ENCODE data around the gene MFSD6.

Gene MFSD6

DNA sequence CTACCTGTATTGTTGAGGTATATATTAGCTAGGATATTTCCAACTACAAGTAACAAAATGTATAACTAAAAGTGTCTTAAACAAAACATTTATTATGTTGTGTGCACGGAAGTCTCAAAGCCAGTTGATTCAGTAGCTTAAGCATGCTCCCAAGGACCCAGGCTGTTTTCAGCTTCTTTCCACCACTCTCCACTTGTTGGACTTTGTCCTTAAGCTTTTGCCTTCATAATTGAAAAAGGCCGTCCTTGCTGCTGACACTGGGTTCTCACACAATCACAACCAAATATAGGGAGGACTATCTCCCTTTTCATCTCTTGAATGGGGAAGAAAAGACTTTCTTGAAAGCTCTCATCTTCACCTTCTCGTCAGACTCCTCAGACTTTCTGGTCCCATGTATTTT, 138.6 kb downstream of the MFSD6 start (continued):
- TF ChIP-seq ZNF624 (tag by site-specific recombination; IDR thresholded peaks at IDR 0.05) (no peak), ZNF24 (tag by site-specific recombination; IDR thresholded peaks at IDR 0.05) (no peak), SP7 (tag by site-specific recombination; IDR thresholded peaks at IDR 0.05) (no peak), ZNF133 (tag by site-specific recombination; IDR thresholded peaks at IDR 0.05) (no peak)
- TF ChIP-seq, protein P1, sequence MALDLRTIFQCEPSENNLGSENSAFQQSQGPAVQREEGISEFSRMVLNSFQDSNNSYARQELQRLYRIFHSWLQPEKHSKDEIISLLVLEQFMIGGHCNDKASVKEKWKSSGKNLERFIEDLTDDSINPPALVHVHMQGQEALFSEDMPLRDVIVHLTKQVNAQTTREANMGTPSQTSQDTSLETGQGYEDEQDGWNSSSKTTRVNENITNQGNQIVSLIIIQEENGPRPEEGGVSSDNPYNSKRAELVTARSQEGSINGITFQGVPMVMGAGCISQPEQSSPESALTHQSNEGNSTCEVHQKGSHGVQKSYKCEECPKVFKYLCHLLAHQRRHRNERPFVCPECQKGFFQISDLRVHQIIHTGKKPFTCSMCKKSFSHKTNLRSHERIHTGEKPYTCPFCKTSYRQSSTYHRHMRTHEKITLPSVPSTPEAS (tag by site-specific recombination; IDR thresholded peaks at IDR 0.05): no peak
- TF ChIP-seq, protein P2, sequence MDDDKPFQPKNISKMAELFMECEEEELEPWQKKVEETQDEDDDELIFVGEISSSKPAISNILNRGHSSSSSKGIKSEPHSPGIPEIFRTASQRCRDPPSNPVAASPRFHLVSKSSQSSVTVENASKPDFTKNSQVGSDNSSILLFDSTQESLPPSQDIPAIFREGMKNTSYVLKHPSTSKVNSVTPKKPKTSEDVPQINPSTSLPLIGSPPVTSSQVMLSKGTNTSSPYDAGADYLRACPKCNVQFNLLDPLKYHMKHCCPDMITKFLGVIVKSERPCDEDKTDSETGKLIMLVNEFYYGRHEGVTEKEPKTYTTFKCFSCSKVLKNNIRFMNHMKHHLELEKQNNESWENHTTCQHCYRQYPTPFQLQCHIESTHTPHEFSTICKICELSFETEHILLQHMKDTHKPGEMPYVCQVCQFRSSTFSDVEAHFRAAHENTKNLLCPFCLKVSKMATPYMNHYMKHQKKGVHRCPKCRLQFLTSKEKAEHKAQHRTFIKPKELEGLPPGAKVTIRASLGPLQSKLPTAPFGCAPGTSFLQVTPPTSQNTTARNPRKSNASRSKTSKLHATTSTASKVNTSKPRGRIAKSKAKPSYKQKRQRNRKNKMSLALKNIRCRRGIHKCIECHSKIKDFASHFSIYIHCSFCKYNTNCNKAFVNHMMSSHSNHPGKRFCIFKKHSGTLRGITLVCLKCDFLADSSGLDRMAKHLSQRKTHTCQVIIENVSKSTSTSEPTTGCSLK (tag by site-specific recombination; IDR thresholded peaks at IDR 0.05): no peak

DNA sequence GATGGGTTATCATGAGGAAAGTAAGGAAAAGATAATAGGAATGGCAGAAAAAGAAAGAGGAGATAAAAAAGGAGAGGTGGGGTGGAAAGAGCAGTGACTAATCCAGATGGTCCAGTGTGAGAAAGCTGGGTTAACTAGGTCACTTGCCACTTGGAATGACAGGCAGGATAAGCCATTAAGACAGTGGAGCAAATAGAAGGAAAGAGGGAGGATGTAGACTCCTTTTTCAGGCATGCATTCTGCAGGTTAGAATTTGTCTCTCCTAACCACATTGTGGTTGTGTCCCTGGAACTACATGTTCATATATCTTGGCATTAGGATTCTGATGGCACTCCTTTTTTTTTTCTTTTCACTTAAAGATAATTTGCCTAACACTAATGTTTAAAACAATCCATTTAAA, 139.7 kb downstream of the MFSD6 start:
- TF ChIP-seq KLF1 (tag by site-specific recombination; IDR thresholded peaks at IDR 0.05) (0 out of 2 replicates have a peak, but pooled peaks have one; percentile 26), HOXC10 (CRISPR knock-in tag; IDR thresholded peaks at IDR 0.05) (no peak)
- no peaks in the 10 kb centered on the region for H3K4me1 ChIP-seq (ENCODE audit: control insufficient read depth, insufficient read depth, low read length)
- no peak overlapping the region for H3K4me3 ChIP-seq (ENCODE audit: low read depth, low read length)
- no peak overlapping the region for H3K27ac ChIP-seq (ENCODE audit: extremely low read depth, low read depth, low read length)
- ChIA-PET POLR2A (no interaction called here), CTCF (no interaction called here)
- no peaks in the 10 kb centered on the region for H3K9me3 ChIP-seq (ENCODE audit: control insufficient read depth, insufficient read depth, low read depth, low read length)
- no peaks in the 10 kb centered on the region for H3K36me3 ChIP-seq (ENCODE audit: control insufficient read depth in 2 of 2, insufficient read depth in 1 of 2, low read length in 2 of 2)

DNA sequence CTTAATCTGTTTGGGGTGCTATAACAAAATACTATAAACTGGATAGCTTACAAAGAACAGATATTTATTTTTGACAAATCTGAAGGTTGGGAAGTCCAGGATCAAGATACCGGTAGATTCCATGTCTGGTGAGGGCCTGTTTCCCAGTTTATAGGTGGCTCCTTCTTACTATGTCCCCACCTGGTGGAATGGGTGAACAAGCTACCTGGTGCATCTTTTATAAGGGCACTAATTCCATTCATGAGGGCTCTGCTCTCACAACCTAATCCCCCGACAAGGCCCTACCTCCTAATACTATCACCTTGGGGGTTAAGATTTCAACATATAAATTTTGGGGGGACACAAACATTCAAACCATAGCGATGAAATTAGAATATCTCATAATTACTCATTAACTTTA, 142.0 kb downstream of the MFSD6 start:
- no peaks in the 10 kb centered on the region for H3K4me1 ChIP-seq (ENCODE audit: control insufficient read depth, insufficient read depth, low read length)
- ChIA-PET POLR2A (no interaction called here), CTCF (interaction anchor here (0.6 to 1.0 kb wide), 2 partner anchors 11 to 15 kb away, joined by 3 to 4 read pairs; no protein-coding TSS in a partner anchor)
- H3K27ac ChIP-seq (ENCODE audit: extremely low read depth, low read depth, low read length): no peak overlapping the region
- no peaks in the 10 kb centered on the region for H3K36me3 ChIP-seq (ENCODE audit: control insufficient read depth in 2 of 2, insufficient read depth in 1 of 2, low read length in 2 of 2)
- no peak overlapping the region for H3K4me3 ChIP-seq (ENCODE audit: low read depth, low read length)
- H3K9me3 ChIP-seq (ENCODE audit: control insufficient read depth, insufficient read depth, low read depth, low read length): no peaks in the 10 kb centered on the region
- TF ChIP-seq RBAK (tag by site-specific recombination; IDR thresholded peaks at IDR 0.05): no peak
- TF ChIP-seq SETDB1 (IDR thresholded peaks at IDR 0.05; ENCODE audit: insufficient read length, low read length): no peak
- no peak for TF ChIP-seq ZNF239 (tag by site-specific recombination; IDR thresholded peaks at IDR 0.05)
- TF ChIP-seq PRDM1 (tag by site-specific recombination; IDR thresholded peaks at IDR 0.05): no peak
- no peak for TF ChIP-seq ZNF777 (tag by site-specific recombination; IDR thresholded peaks at IDR 0.05; ENCODE audit: borderline replicate concordance)
- TF ChIP-seq, protein P3, sequence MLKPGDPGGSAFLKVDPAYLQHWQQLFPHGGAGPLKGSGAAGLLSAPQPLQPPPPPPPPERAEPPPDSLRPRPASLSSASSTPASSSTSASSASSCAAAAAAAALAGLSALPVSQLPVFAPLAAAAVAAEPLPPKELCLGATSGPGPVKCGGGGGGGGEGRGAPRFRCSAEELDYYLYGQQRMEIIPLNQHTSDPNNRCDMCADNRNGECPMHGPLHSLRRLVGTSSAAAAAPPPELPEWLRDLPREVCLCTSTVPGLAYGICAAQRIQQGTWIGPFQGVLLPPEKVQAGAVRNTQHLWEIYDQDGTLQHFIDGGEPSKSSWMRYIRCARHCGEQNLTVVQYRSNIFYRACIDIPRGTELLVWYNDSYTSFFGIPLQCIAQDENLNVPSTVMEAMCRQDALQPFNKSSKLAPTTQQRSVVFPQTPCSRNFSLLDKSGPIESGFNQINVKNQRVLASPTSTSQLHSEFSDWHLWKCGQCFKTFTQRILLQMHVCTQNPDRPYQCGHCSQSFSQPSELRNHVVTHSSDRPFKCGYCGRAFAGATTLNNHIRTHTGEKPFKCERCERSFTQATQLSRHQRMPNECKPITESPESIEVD (tag by site-specific recombination; IDR thresholded peaks at IDR 0.05): no peak
- no peak for TF ChIP-seq HOXD13 (CRISPR knock-in tag; IDR thresholded peaks at IDR 0.05; ENCODE audit: borderline replicate concordance)
- TF ChIP-seq ZNF416 (tag by site-specific recombination; IDR thresholded peaks at IDR 0.05): no peak
- TF ChIP-seq ZNF140 (tag by site-specific recombination; IDR thresholded peaks at IDR 0.05): no peak
- TF ChIP-seq, protein P4, sequence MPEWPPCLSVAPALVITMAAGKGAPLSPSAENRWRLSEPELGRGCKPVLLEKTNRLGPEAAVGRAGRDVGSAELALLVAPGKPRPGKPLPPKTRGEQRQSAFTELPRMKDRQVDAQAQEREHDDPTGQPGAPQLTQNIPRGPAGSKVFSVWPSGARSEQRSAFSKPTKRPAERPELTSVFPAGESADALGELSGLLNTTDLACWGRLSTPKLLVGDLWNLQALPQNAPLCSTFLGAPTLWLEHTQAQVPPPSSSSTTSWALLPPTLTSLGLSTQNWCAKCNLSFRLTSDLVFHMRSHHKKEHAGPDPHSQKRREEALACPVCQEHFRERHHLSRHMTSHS (tag by site-specific recombination; IDR thresholded peaks at IDR 0.05): no peak
- no peak for TF ChIP-seq ZNF223 (tag by site-specific recombination; IDR thresholded peaks at IDR 0.05)
- TF ChIP-seq, protein P5, sequence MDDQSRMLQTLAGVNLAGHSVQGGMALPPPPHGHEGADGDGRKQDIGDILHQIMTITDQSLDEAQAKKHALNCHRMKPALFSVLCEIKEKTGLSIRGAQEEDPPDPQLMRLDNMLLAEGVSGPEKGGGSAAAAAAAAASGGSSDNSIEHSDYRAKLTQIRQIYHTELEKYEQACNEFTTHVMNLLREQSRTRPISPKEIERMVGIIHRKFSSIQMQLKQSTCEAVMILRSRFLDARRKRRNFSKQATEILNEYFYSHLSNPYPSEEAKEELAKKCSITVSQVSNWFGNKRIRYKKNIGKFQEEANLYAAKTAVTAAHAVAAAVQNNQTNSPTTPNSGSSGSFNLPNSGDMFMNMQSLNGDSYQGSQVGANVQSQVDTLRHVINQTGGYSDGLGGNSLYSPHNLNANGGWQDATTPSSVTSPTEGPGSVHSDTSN (CRISPR knock-in tag; IDR thresholded peaks at IDR 0.05): no peak
- TF ChIP-seq ZIC2 (tag by site-specific recombination; IDR thresholded peaks at IDR 0.05): no peak
- TF ChIP-seq ZNF169 (tag by site-specific recombination; IDR thresholded peaks at IDR 0.05): no peak
- TF ChIP-seq ZNF521 (tag by site-specific recombination; IDR thresholded peaks at IDR 0.05): no peak
- TF ChIP-seq, protein P6, sequence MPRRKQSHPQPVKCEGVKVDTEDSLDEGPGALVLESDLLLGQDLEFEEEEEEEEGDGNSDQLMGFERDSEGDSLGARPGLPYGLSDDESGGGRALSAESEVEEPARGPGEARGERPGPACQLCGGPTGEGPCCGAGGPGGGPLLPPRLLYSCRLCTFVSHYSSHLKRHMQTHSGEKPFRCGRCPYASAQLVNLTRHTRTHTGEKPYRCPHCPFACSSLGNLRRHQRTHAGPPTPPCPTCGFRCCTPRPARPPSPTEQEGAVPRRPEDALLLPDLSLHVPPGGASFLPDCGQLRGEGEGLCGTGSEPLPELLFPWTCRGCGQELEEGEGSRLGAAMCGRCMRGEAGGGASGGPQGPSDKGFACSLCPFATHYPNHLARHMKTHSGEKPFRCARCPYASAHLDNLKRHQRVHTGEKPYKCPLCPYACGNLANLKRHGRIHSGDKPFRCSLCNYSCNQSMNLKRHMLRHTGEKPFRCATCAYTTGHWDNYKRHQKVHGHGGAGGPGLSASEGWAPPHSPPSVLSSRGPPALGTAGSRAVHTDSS (tag by site-specific recombination; IDR thresholded peaks at IDR 0.05): no peak
- TF ChIP-seq ZNF837 (tag by site-specific recombination; IDR thresholded peaks at IDR 0.05): no peak
- no peak for TF ChIP-seq ZNF266 (tag by site-specific recombination; IDR thresholded peaks at IDR 0.05; ENCODE audit: low read depth)
